HEK293 (cell line): ENCODE measurements around the gene CORO2B.
A peak's percentile ranks its signal among the peaks of the same experiment; 100 is the strongest.

Experiments
- EGR2 ChIP-seq: fragments of 450-650 bp; formaldehyde crosslinking; IDR thresholded peaks from 2 replicates; pipeline ENCODE4 v1.5.1; 2016; ENCODE audit warnings: low read depth, missing biosample characterization, missing genetic modification characterization
- HOXA7 ChIP-seq: sonication (generic); formaldehyde crosslinking; IDR thresholded peaks from 2 replicates; pipeline ENCODE4 v1.8.1; 2022; ENCODE audit warnings: missing genetic modification reagents, borderline replicate concordance
- IKZF3 ChIP-seq: fragments of 450-650 bp; IDR thresholded peaks from 2 replicates; pipeline ENCODE4 v1.5.0; 2018; ENCODE audit warnings: missing biosample characterization, mild to moderate bottlenecking, missing genetic modification characterization, moderate library complexity
- OSR2 ChIP-seq: fragments of 450-650 bp; formaldehyde crosslinking; IDR thresholded peaks from 2 replicates; pipeline ENCODE4 v1.5.1; 2016; ENCODE audit warnings: missing biosample characterization, missing genetic modification characterization
- RBAK ChIP-seq: fragments of 450-650 bp; formaldehyde crosslinking; IDR thresholded peaks from 2 replicates; pipeline ENCODE4 v1.5.1; 2016; ENCODE audit warnings: missing biosample characterization, missing genetic modification characterization
- ZBTB11 ChIP-seq: fragments of 450-650 bp; formaldehyde crosslinking; conservative IDR thresholded peaks from 2 replicates; pipeline ENCODE4 v1.5.1; 2016; ENCODE audit warnings: low read depth, missing biosample characterization, missing genetic modification characterization
- ZBTB26 ChIP-seq: fragments of 450-650 bp; formaldehyde crosslinking; optimal IDR thresholded peaks from 2 replicates; pipeline ENCODE3; 2016; ENCODE audit warnings: missing biosample characterization, mild to moderate bottlenecking, missing genetic modification characterization
- ZBTB7A ChIP-seq: fragments of 450-650 bp; formaldehyde crosslinking; IDR thresholded peaks from 2 replicates; pipeline ENCODE4 v1.5.1; 2016; ENCODE audit warnings: low read depth, missing biosample characterization, missing genetic modification characterization
- ZBTB8A ChIP-seq: fragments of 450-650 bp; formaldehyde crosslinking; IDR thresholded peaks from 2 replicates; pipeline ENCODE4 v1.5.1; 2016; ENCODE audit warnings: missing biosample characterization, missing genetic modification characterization
- ZIC2 ChIP-seq: fragments of 450-650 bp; formaldehyde crosslinking; IDR thresholded peaks from 2 replicates; pipeline ENCODE4 v1.5.1; 2016; ENCODE audit warnings: missing biosample characterization, missing genetic modification characterization
- ZNF10 ChIP-seq: fragments of 450-650 bp; formaldehyde crosslinking; IDR thresholded peaks from 2 replicates; pipeline ENCODE4 v1.5.1; 2017; ENCODE audit warnings: missing biosample characterization, missing genetic modification characterization
- ZNF169 ChIP-seq: fragments of 450-650 bp; formaldehyde crosslinking; IDR thresholded peaks from 2 replicates; pipeline ENCODE4 v1.5.1; 2016; ENCODE audit warnings: missing biosample characterization, missing genetic modification characterization
- ZNF19 ChIP-seq: fragments of 450-650 bp; formaldehyde crosslinking; IDR thresholded peaks from 2 replicates; pipeline ENCODE4; 2016; ENCODE audit warnings: missing biosample characterization, missing genetic modification characterization, low read depth
- ZNF610 ChIP-seq: fragments of 450-650 bp; formaldehyde crosslinking; IDR thresholded peaks from 2 replicates; pipeline ENCODE4 v1.5.1; 2016; ENCODE audit warnings: missing biosample characterization, missing genetic modification characterization, borderline replicate concordance
- ZNF629 ChIP-seq: fragments of 450-650 bp; formaldehyde crosslinking; IDR thresholded peaks from 2 replicates; pipeline ENCODE4 v1.5.1; 2017; ENCODE audit warnings: missing biosample characterization, missing genetic modification characterization
- ZNF660 ChIP-seq: fragments of 450-650 bp; IDR thresholded peaks from 2 replicates; pipeline ENCODE4 v1.5.1; 2018; ENCODE audit warnings: missing biosample characterization, mild to moderate bottlenecking, missing genetic modification characterization
- ZNF692 ChIP-seq: fragments of 450-650 bp; formaldehyde crosslinking; IDR thresholded peaks from 2 replicates; pipeline ENCODE4 v1.5.1; 2016; ENCODE audit warnings: missing biosample characterization, missing genetic modification characterization
- TF ChIP-seq, protein P1 (sequence below): fragments of 450-650 bp; formaldehyde crosslinking; IDR thresholded peaks from 2 replicates; pipeline ENCODE4 v1.5.1; 2017; ENCODE audit warnings: missing biosample characterization, mild to moderate bottlenecking, missing genetic modification characterization, moderate library complexity
- TF ChIP-seq, protein P2 (sequence below): fragments of 450-650 bp; formaldehyde crosslinking; IDR thresholded peaks from 2 replicates; pipeline ENCODE4 v1.5.1; 2016; ENCODE audit warnings: missing biosample characterization, missing genetic modification characterization, borderline replicate concordance
- TF ChIP-seq, protein P3 (sequence below): fragments of 450-650 bp; formaldehyde crosslinking; IDR thresholded peaks from 2 replicates; pipeline ENCODE4 v1.5.1; 2017; ENCODE audit warnings: missing biosample characterization, missing genetic modification characterization
- TF ChIP-seq, protein P4 (sequence below): fragments of 450-650 bp; formaldehyde crosslinking; IDR thresholded peaks from 2 replicates; pipeline ENCODE4 v1.5.1; 2016; ENCODE audit warnings: missing biosample characterization, missing genetic modification characterization

CORO2B gene

GRCh38 chr15:68578175-68578979, 416 bp upstream of the CORO2B start (continued):
- TF ChIP-seq, protein P1, sequence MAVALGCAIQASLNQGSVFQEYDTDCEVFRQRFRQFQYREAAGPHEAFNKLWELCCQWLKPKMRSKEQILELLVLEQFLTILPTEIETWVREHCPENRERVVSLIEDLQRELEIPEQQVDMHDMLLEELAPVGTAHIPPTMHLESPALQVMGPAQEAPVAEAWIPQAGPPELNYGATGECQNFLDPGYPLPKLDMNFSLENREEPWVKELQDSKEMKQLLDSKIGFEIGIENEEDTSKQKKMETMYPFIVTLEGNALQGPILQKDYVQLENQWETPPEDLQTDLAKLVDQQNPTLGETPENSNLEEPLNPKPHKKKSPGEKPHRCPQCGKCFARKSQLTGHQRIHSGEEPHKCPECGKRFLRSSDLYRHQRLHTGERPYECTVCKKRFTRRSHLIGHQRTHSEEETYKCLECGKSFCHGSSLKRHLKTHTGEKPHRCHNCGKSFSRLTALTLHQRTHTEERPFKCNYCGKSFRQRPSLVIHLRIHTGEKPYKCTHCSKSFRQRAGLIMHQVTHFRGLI = no peak; the same call in 1 of the 2 replicates
- TF ChIP-seq ZNF692 (tag by site-specific recombination) = 0 out of 2 replicates have a peak, but pooled peaks have one; percentile 68
- 0 out of 2 replicates have a peak, but pooled peaks have one; percentile 16 for TF ChIP-seq ZNF629 (tag by site-specific recombination)
- TF ChIP-seq RBAK (tag by site-specific recombination) = no peak
- TF ChIP-seq, protein P2, sequence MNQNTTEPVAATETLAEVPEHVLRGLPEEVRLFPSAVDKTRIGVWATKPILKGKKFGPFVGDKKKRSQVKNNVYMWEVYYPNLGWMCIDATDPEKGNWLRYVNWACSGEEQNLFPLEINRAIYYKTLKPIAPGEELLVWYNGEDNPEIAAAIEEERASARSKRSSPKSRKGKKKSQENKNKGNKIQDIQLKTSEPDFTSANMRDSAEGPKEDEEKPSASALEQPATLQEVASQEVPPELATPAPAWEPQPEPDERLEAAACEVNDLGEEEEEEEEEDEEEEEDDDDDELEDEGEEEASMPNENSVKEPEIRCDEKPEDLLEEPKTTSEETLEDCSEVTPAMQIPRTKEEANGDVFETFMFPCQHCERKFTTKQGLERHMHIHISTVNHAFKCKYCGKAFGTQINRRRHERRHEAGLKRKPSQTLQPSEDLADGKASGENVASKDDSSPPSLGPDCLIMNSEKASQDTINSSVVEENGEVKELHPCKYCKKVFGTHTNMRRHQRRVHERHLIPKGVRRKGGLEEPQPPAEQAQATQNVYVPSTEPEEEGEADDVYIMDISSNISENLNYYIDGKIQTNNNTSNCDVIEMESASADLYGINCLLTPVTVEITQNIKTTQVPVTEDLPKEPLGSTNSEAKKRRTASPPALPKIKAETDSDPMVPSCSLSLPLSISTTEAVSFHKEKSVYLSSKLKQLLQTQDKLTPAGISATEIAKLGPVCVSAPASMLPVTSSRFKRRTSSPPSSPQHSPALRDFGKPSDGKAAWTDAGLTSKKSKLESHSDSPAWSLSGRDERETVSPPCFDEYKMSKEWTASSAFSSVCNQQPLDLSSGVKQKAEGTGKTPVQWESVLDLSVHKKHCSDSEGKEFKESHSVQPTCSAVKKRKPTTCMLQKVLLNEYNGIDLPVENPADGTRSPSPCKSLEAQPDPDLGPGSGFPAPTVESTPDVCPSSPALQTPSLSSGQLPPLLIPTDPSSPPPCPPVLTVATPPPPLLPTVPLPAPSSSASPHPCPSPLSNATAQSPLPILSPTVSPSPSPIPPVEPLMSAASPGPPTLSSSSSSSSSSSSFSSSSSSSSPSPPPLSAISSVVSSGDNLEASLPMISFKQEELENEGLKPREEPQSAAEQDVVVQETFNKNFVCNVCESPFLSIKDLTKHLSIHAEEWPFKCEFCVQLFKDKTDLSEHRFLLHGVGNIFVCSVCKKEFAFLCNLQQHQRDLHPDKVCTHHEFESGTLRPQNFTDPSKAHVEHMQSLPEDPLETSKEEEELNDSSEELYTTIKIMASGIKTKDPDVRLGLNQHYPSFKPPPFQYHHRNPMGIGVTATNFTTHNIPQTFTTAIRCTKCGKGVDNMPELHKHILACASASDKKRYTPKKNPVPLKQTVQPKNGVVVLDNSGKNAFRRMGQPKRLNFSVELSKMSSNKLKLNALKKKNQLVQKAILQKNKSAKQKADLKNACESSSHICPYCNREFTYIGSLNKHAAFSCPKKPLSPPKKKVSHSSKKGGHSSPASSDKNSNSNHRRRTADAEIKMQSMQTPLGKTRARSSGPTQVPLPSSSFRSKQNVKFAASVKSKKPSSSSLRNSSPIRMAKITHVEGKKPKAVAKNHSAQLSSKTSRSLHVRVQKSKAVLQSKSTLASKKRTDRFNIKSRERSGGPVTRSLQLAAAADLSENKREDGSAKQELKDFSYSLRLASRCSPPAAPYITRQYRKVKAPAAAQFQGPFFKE (tag by site-specific recombination) = no peak
- TF ChIP-seq ZBTB26 (tag by site-specific recombination) = peak; percentile 72
- TF ChIP-seq ZNF19 (tag by site-specific recombination) = no peak
- TF ChIP-seq ZNF660 (tag by site-specific recombination) = peak; percentile 85; the same call in 1 of the 2 replicates
- no peak for TF ChIP-seq OSR2 (tag by site-specific recombination)
- peak; percentile 33; the same call in 1 of the 2 replicates for TF ChIP-seq ZNF10 (tag by site-specific recombination)
- 0 out of 2 replicates have a peak, but pooled peaks have one; percentile 43 for TF ChIP-seq ZBTB7A
- TF ChIP-seq IKZF3 (tag by site-specific recombination) = no peak
- TF ChIP-seq EGR2 (tag by site-specific recombination) = peak; percentile 78
- no peak for TF ChIP-seq HOXA7 (CRISPR knock-in tag)
- peak; percentile 67; the same call in 1 of the 2 replicates for TF ChIP-seq ZIC2 (tag by site-specific recombination)
- peak; percentile 65; the same call in 1 of the 2 replicates for TF ChIP-seq ZNF610 (tag by site-specific recombination)
- TF ChIP-seq, protein P3, sequence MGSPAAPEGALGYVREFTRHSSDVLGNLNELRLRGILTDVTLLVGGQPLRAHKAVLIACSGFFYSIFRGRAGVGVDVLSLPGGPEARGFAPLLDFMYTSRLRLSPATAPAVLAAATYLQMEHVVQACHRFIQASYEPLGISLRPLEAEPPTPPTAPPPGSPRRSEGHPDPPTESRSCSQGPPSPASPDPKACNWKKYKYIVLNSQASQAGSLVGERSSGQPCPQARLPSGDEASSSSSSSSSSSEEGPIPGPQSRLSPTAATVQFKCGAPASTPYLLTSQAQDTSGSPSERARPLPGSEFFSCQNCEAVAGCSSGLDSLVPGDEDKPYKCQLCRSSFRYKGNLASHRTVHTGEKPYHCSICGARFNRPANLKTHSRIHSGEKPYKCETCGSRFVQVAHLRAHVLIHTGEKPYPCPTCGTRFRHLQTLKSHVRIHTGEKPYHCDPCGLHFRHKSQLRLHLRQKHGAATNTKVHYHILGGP = no peak
- TF ChIP-seq, protein P4, sequence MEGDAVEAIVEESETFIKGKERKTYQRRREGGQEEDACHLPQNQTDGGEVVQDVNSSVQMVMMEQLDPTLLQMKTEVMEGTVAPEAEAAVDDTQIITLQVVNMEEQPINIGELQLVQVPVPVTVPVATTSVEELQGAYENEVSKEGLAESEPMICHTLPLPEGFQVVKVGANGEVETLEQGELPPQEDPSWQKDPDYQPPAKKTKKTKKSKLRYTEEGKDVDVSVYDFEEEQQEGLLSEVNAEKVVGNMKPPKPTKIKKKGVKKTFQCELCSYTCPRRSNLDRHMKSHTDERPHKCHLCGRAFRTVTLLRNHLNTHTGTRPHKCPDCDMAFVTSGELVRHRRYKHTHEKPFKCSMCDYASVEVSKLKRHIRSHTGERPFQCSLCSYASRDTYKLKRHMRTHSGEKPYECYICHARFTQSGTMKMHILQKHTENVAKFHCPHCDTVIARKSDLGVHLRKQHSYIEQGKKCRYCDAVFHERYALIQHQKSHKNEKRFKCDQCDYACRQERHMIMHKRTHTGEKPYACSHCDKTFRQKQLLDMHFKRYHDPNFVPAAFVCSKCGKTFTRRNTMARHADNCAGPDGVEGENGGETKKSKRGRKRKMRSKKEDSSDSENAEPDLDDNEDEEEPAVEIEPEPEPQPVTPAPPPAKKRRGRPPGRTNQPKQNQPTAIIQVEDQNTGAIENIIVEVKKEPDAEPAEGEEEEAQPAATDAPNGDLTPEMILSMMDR (tag by site-specific recombination) = peak; percentile 83
- peak; percentile 94 for TF ChIP-seq ZBTB8A (tag by site-specific recombination)
- TF ChIP-seq ZBTB11 (tag by site-specific recombination) = peak; percentile 9; the same call in 1 of the 2 replicates
- TF ChIP-seq ZNF169 (tag by site-specific recombination) = no peak
